IMR-90 (cell line): ENCODE results near the gene CPXM2.

Source experiments
- BHLHE40 ChIP-seq: fragments of 150-350 bp; IDR thresholded peaks from 2 replicates; pipeline ENCODE4 v1.6.1; 2016; ENCODE audit warnings: mild to moderate bottlenecking, low read depth, low read length
- CEBPB ChIP-seq: IDR thresholded peaks from 2 replicates; pipeline ENCODE4 v1.6.1; 2012; ENCODE audit warnings: low read depth, low read length, improper control_type of control experiment
- CHD1 ChIP-seq: IDR thresholded peaks from 2 replicates; pipeline ENCODE4 v1.6.1; 2012; ENCODE audit warnings: low read depth, low read length, improper control_type of control experiment
- CTCF ChIP-seq: conservative IDR thresholded peaks from 2 replicates; pipeline ENCODE4 v1.5.1; 2012; ENCODE audit warnings: mild to moderate bottlenecking, low read depth, low read length, improper control_type of control experiment
- MAFK ChIP-seq: IDR thresholded peaks from 2 replicates; pipeline ENCODE4 v1.6.1; 2012; ENCODE audit warnings: low read depth, low read length, improper control_type of control experiment
- MAZ ChIP-seq: IDR thresholded peaks from 2 replicates; pipeline ENCODE4 v1.6.1; 2012; ENCODE audit warnings: low read depth, mild to moderate bottlenecking, low read length, improper control_type of control experiment, moderate library complexity, borderline replicate concordance
- MXI1 ChIP-seq: IDR thresholded peaks from 2 replicates; pipeline ENCODE4 v1.6.1; 2012; ENCODE audit warnings: low read depth, mild to moderate bottlenecking, low read length, moderate library complexity, borderline replicate concordance
- POLR2A ChIP-seq: IDR thresholded peaks from 2 replicates; pipeline ENCODE4 v1.6.1; 2012; ENCODE audit warnings: mild to moderate bottlenecking, low read depth, low read length
- RAD21 ChIP-seq: IDR thresholded peaks from 2 replicates; pipeline ENCODE4 v1.6.1; 2012; ENCODE audit warnings: low read length, improper control_type of control experiment
- RCOR1 ChIP-seq: IDR thresholded peaks from 2 replicates; pipeline ENCODE4 v1.6.1; 2012; ENCODE audit warnings: mild to moderate bottlenecking, low read length, improper control_type of control experiment; ENCODE audit not compliant: insufficient replicate concordance
- RFX5 ChIP-seq: IDR thresholded peaks from 2 replicates; pipeline ENCODE4 v1.8.0; 2012; ENCODE audit warnings: low read depth, mild to moderate bottlenecking, low read length, moderate library complexity
- SMC3 ChIP-seq: fragments of 150-350 bp; IDR thresholded peaks from 2 replicates; pipeline ENCODE4 v1.6.1; 2016; ENCODE audit warnings: low read depth, mild to moderate bottlenecking, antibody characterized with exemption, low read length, moderate library complexity
- USF2 ChIP-seq: fragments of 150-350 bp; IDR thresholded peaks from 2 replicates; pipeline ENCODE4 v1.6.1; 2017; ENCODE audit warnings: mild to moderate bottlenecking, antibody characterized with exemption, low read length, low read depth

- no peak for TF ChIP-seq CTCF
- TF ChIP-seq SMC3, result no peak
- no peak for TF ChIP-seq RCOR1
- no peak for TF ChIP-seq RAD21
- TF ChIP-seq RFX5, result no peak
- TF ChIP-seq POLR2A, result no peak
- no peak for TF ChIP-seq USF2
- no peak for TF ChIP-seq BHLHE40
- TF ChIP-seq MAZ, result no peak
- TF ChIP-seq MXI1, result no peak
- TF ChIP-seq CEBPB, result no peak
- no peak for TF ChIP-seq MAFK
- no peak for TF ChIP-seq CHD1
Observed at GRCh38 chr10:123864923-123865322, 26.7 kb downstream of the CPXM2 start.
